ENCODE measurements around the gene C1QTNF1. TPM values are rescaled to one million over a fixed set of nuclear protein-coding genes. Genes with fewer than 3 reads are reported as not detected.

C1QTNF1 gene
- total RNA-seq, 2 experiments from 2014 or later, result 0.12 to 0.14 TPM

DNA sequence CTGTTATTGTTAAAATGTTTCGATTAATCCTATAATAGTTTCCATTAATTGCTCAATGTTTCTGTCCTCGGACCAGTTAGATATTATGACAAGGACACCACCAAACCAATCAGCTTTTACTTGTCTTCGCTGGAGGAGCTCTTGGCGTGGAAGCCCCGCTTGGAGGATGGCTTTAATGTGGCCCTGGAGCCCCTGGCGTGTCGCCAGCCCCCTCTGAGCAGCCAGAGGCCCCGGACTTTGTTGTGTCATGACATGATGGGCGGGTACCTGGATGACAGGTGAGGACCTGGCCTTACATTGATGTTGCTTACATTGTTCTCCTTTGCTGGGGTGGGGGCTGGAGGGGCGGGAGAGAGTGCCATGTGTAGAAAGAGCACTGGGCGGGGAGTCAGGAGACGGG lies 53.6 kb downstream of the C1QTNF1 start:
- Mint-ChIP-seq H3K27me3 (no peaks in the 10 kb centered on the region), H3K4me1 (peaks cover 13% of the 10 kb centered on the region), H3K36me3 (peaks cover 15% of the 10 kb centered on the region), H3K27ac (no peak overlapping the region), H3K4me3 (no peak overlapping the region), H3K9me3 (no peaks in the 10 kb centered on the region)
- no peak for DNase-seq

DNA sequence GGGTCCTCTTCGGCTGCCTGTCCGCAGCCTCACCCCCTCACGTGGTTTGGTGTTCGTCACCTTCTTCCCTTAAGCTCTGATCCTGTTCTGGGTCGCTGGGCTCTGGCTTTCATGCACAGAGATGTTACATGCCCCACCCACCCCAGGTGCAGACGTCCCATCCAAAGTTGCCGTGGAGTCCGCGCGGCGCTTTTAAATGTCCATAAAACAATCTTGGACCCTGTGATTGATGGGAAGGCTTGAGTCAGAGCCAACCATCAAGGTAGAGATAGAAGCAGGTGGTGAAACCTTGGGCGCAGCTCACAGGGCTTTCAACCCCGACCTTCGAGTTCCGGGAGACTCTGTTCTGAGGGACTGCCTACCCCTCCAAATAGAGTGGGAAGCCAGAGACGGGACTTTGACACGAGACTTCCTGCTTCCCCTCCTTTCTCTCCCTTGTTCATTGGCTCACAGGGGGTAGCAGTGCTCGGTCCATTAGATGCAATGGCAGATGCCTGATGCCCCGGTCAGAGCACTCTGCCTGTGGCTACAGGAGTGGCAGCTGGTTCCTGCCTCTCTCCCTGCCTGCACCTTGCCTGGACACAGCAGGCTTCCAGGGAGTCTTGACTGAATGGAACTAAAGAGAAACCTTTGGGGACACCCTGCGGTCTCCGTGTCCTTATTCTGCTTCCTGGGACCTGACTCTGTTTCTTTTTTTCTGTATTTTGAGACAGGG lies 54.7 kb downstream of the C1QTNF1 start:
- Mint-ChIP-seq H3K27me3 (no peaks in the 10 kb centered on the region), H3K27ac (no peak overlapping the region), H3K4me1 (peaks cover 13% of the 10 kb centered on the region), H3K36me3 (peaks cover 15% of the 10 kb centered on the region), H3K9me3 (no peaks in the 10 kb centered on the region), H3K4me3 (no peak overlapping the region)
- no peak for DNase-seq

DNA sequence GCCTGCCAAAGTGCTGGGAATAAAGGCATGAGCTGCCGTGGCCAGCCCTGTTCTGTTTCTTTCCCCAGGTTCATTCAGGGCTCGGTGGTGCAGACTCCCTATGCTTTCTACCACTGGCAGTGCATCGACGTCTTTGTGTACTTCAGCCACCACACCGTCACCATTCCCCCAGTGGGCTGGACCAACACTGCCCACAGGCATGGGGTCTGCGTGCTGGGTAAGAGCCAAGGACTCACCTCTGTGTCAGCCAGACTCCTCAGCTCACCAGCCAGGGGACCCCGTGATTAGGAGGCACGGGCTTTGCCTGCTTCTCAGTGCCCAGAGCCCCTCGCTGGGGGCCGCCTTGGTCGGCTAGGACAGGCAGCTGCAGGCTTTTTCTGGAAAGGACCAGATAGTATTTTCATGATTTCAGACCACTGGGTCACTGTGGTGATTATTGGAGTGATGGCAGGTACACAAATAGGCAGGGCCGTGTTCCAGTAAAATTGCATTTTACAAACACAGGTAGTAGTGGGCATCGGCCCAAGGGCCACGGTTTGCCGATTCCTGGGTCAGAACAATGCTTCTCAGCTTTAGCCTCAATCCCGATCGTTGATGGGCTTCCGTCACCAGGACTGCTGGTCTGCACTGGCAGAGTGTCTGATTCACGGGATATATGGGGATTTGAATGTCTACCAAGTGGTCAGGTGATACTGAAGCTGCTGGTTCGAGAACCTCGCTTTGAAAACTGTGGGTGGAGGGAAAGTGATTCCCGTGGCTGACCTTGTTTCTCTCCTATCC lies 55.6 kb downstream of the C1QTNF1 start:
- Mint-ChIP-seq H3K27me3 (no peaks in the 10 kb centered on the region), H3K36me3 (peaks cover 15% of the 10 kb centered on the region), H3K4me3 (no peak overlapping the region), H3K9me3 (no peaks in the 10 kb centered on the region), H3K27ac (no peak overlapping the region), H3K4me1 (peaks cover 13% of the 10 kb centered on the region)
- no peak for DNase-seq

DNA sequence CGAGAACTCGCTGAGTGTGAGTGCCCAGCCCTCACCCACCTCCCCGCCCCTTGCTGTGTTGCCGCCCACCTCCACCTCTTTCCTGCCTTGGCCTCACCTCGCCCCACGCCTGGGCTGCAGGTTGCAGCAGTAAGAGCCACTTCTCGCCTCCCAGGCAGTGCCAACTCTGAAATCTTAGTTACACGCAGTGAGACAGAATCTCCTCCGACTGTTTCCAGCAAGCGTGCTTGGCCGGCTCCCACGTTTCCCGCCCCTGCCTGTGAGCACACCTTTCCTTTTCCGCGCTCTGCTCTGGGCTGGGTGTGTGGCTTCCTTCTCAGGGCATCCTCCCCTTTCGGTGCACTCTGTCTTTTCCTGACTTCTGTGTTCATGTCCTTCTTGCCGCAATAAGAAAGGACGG lies 56.4 kb downstream of the C1QTNF1 start:
- Mint-ChIP-seq H3K9me3 (no peaks in the 10 kb centered on the region), H3K27me3 (no peaks in the 10 kb centered on the region), H3K27ac (no peak overlapping the region), H3K4me3 (no peak overlapping the region), H3K4me1 (peaks cover 12% of the 10 kb centered on the region), H3K36me3 (peaks cover 13% of the 10 kb centered on the region)
- no peak for DNase-seq

DNA sequence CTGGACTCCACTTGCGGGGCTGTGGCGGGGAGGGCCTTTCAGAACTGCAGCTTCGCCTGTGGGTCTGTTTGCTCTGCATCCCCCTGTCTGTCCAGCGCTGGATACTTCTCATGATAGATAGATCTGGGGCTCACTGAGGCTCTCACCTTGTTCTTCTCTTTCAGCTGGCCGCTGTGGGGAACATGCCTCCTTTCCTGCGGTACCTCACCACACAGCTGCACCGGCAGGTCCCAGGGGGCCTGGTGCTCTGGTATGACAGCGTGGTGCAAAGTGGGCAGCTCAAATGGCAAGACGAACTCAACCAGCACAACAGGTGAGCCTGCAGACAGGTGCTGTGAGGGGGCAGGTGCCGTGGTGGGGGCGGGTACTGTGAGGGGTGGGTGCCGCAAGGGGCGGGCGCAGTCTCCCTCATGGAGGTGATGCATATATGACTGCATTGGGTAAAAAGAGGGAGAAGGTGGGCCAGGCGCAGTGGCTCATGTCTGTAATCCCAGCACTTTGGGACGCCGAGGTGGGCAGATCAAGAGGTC lies 56.9 kb downstream of the C1QTNF1 start:
- H3K27ac Mint-ChIP-seq, result no peak overlapping the region
- peaks cover 7% of the 10 kb centered on the region for H3K4me1 Mint-ChIP-seq
- no peak overlapping the region for H3K4me3 Mint-ChIP-seq
- H3K36me3 Mint-ChIP-seq, result peaks cover 9% of the 10 kb centered on the region
- no peak for DNase-seq
- no peaks in the 10 kb centered on the region for H3K9me3 Mint-ChIP-seq
- no peaks in the 10 kb centered on the region for H3K27me3 Mint-ChIP-seq

GRCh38 chr17:79081571-79082276 lies 57.8 kb downstream of the C1QTNF1 start:
- Mint-ChIP-seq H3K27ac (no peak overlapping the region), H3K4me3 (no peak overlapping the region), H3K27me3 (no peaks in the 10 kb centered on the region), H3K4me1 (no peaks in the 10 kb centered on the region), H3K9me3 (no peaks in the 10 kb centered on the region), H3K36me3 (peaks cover 9% of the 10 kb centered on the region)
- DNase-seq, result no peak

- peak; percentile 55 for DNase-seq
- no peak overlapping the region for H3K27ac Mint-ChIP-seq
- no peaks in the 10 kb centered on the region for H3K4me1 Mint-ChIP-seq
- H3K36me3 Mint-ChIP-seq, result peaks cover 9% of the 10 kb centered on the region
- H3K27me3 Mint-ChIP-seq, result no peaks in the 10 kb centered on the region
- H3K9me3 Mint-ChIP-seq, result no peaks in the 10 kb centered on the region
- no peak overlapping the region for H3K4me3 Mint-ChIP-seq
Measured at GRCh38 chr17:79082311-79083190, 58.6 kb downstream of the C1QTNF1 start.

DNA sequence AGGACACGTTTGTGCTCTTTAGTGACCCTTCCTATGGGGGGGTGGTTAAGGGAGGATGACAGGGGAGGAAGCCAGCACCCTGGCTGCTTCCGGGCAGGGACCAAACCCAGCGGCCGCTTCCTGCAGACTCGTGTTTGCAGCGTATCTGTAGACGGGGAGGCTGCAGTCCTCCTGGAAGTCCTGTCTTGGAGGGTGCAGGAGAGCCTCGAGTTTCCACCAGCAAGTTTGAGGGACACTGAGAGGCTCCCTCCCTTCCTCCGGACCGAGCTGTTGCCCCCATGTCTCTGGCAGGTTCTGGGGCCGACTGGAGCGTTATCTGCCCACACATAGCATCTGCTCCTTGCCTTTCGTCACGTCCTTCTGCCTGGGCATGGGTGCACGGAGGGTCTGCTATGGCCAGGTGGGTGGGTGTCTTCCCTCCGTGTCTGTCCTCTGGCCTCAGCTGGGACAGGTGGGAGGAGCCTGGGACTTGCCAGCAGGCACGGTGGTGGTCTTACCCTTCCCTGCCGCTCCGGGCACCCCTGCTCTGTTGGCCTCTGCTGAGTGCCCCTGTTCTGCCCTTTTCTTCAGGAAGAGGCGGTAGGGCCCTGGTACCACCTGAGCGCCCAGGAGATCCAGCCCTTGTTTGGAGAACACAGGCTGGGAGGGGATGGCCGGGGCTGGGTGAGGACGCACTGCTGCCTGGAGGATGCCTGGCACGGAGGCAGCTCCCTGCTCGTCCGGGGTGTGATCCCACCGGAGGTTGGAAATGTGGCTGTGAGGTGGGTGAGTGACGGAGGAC lies 59.4 kb downstream of the C1QTNF1 start:
- Mint-ChIP-seq H3K27ac (no peak overlapping the region), H3K4me1 (no peaks in the 10 kb centered on the region), H3K4me3 (no peak overlapping the region), H3K27me3 (no peaks in the 10 kb centered on the region), H3K9me3 (no peaks in the 10 kb centered on the region), H3K36me3 (peaks cover 10% of the 10 kb centered on the region)
- no peak for DNase-seq

- H3K27me3 Mint-ChIP-seq, result no peaks in the 10 kb centered on the region
- H3K4me1 Mint-ChIP-seq, result no peaks in the 10 kb centered on the region
- H3K27ac Mint-ChIP-seq, result no peak overlapping the region
- H3K9me3 Mint-ChIP-seq, result no peaks in the 10 kb centered on the region
- no peak overlapping the region for H3K4me3 Mint-ChIP-seq
- H3K36me3 Mint-ChIP-seq, result peaks cover 6% of the 10 kb centered on the region
- no peak for DNase-seq
Measured at GRCh38 chr17:79084291-79085153, 60.6 kb downstream of the C1QTNF1 start.

GRCh38 chr17:79085154-79085920 lies 61.4 kb downstream of the C1QTNF1 start:
- DNase-seq, result no peak
- no peaks in the 10 kb centered on the region for H3K9me3 Mint-ChIP-seq
- no peaks in the 10 kb centered on the region for H3K4me1 Mint-ChIP-seq
- H3K36me3 Mint-ChIP-seq, result peaks cover 4% of the 10 kb centered on the region
- no peak overlapping the region for H3K27ac Mint-ChIP-seq
- H3K4me3 Mint-ChIP-seq, result no peak overlapping the region
- no peaks in the 10 kb centered on the region for H3K27me3 Mint-ChIP-seq

GRCh38 chr17:79085921-79086551 lies 62.1 kb downstream of the C1QTNF1 start:
- H3K27ac Mint-ChIP-seq, result no peak overlapping the region
- H3K36me3 Mint-ChIP-seq, result peaks cover 1% of the 10 kb centered on the region
- no peak overlapping the region for H3K4me3 Mint-ChIP-seq
- H3K4me1 Mint-ChIP-seq, result no peaks in the 10 kb centered on the region
- H3K27me3 Mint-ChIP-seq, result no peaks in the 10 kb centered on the region
- DNase-seq, result no peak
- no peaks in the 10 kb centered on the region for H3K9me3 Mint-ChIP-seq
